Activated T-cell treated with anti-CD3 and anti-CD28 coated beads, Interleukin-2, amount 50 U/mL, for 24 hours (primary cell): ENCODE measurements around the gene HMCN1.
"Not testable (repeated sequence)": the region's sequence is repeated elsewhere in the genome, so short reads cannot be mapped to it uniquely, and the experiment has no call there.

ENCODE experiments used
- DNase-seq: peaks from one replicate; pipeline ENCODE4 v3.0.0-alpha.2; 2020
- H3K27ac Mint-ChIP-seq: 2 replicates; pipeline ENCODE4 v1.8.0; 2020; ENCODE audit warnings: mild to moderate bottlenecking, mixed read lengths
- H3K27me3 Mint-ChIP-seq: 2 replicates; pipeline ENCODE4 v1.8.0; 2020; ENCODE audit warnings: mixed read lengths
- H3K36me3 Mint-ChIP-seq: 2 replicates; pipeline ENCODE4 v1.8.0; 2020; ENCODE audit warnings: low read depth, mixed read lengths
- H3K4me1 Mint-ChIP-seq: 2 replicates; pipeline ENCODE4 v1.8.0; 2020; ENCODE audit warnings: low read depth, mixed read lengths
- H3K4me3 Mint-ChIP-seq: 2 replicates; pipeline ENCODE4 v1.8.0; 2020; ENCODE audit warnings: mild to moderate bottlenecking, moderate library complexity, mixed read lengths
- H3K9me3 Mint-ChIP-seq: 2 replicates; pipeline ENCODE4 v1.8.0; 2020; ENCODE audit warnings: mixed read lengths

The HMCN1 gene

GRCh38 chr1:186154651-186155050 lies 420.5 kb downstream of the HMCN1 start:
- H3K36me3 Mint-ChIP-seq, result no peaks in the 10 kb centered on the region
- H3K27me3 Mint-ChIP-seq, result peaks cover 8% of the 10 kb centered on the region
- no peak for DNase-seq
- no peak overlapping the region for H3K4me3 Mint-ChIP-seq
- no peaks in the 10 kb centered on the region for H3K4me1 Mint-ChIP-seq
- H3K27ac Mint-ChIP-seq, result no peak overlapping the region
- H3K9me3 Mint-ChIP-seq, result no peaks in the 10 kb centered on the region

DNA sequence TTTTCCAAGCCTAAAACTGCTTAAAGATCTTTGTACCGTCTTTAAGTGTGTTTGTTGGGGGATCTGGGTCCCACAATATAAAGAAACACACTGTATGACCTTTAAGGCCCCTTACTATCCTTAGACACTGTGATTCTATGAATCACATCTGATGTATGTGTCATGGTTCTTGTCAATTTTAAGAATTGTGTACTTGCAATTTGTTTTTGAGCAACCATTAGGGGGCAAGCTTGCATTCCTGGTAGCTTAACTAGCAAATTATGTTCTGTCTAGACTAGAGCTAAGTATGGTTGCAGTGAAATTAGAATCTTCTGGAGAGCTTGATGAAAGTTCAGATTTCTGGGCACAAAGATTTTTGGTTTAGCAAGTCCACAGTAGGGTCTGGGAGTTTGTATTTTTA lies 421.4 kb downstream of the HMCN1 start:
- Mint-ChIP-seq H3K4me1 (no peaks in the 10 kb centered on the region), H3K27me3 (peaks cover 8% of the 10 kb centered on the region), H3K4me3 (no peak overlapping the region), H3K27ac (no peak overlapping the region), H3K36me3 (no peaks in the 10 kb centered on the region), H3K9me3 (no peaks in the 10 kb centered on the region)
- no peak for DNase-seq

DNA sequence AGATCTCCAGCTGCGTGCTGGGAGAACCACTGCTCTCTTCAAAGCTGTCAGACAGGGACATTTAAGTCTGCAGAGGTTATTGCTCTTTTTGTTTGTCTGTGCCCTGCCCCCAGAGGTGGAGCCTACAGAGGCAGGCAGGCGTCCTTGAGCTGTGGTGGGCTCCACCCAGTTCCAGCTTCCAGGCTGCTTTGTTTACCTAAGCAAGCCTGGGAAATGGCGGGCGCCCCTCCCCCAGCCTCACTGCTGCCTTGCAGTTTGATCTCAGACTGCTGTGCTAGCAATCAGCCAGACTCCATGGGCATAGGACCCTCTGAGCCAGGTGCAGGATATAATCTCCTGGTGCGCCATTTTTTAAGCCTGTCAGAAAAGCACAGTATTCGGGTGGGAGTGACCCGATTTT lies 428.7 kb downstream of the HMCN1 start:
- H3K9me3 Mint-ChIP-seq, H3K4me3 Mint-ChIP-seq, H3K4me1 Mint-ChIP-seq, H3K27ac Mint-ChIP-seq, DNase-seq, H3K36me3 Mint-ChIP-seq: not testable (repeated sequence)
- peaks cover 29% of the 10 kb centered on the region for H3K27me3 Mint-ChIP-seq

DNA sequence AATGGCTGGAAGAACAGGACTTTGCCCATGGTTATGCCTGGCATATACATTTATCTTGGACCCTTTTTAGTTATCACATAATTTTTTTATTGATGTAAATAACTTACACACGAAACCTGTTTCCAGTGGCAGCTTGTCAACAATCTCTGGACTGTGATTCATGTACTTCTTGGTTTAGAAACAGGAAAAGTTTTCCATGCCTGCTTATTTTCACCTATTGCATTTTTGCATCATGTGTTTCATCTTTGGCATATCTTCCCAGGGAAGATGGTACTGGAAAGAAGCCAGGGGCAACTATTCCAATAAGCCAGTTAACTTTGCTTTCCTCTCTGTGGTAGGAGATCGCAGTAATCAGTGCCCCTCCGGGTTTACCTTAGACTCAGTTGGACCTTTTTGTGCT lies 430.6 kb downstream of the HMCN1 start:
- peaks cover 41% of the 10 kb centered on the region for H3K27me3 Mint-ChIP-seq
- H3K4me1 Mint-ChIP-seq, result no peaks in the 10 kb centered on the region
- DNase-seq, result no peak
- no peaks in the 10 kb centered on the region for H3K36me3 Mint-ChIP-seq
- no peak overlapping the region for H3K4me3 Mint-ChIP-seq
- H3K27ac Mint-ChIP-seq, result no peak overlapping the region
- H3K9me3 Mint-ChIP-seq, result peaks cover 6% of the 10 kb centered on the region

GRCh38 chr1:186165303-186165702 lies 431.1 kb downstream of the HMCN1 start:
- Mint-ChIP-seq H3K4me1 (no peaks in the 10 kb centered on the region), H3K27me3 (peaks cover 44% of the 10 kb centered on the region), H3K4me3 (no peak overlapping the region), H3K36me3 (no peaks in the 10 kb centered on the region), H3K9me3 (peaks cover 6% of the 10 kb centered on the region), H3K27ac (no peak overlapping the region)
- DNase-seq, result no peak

DNA sequence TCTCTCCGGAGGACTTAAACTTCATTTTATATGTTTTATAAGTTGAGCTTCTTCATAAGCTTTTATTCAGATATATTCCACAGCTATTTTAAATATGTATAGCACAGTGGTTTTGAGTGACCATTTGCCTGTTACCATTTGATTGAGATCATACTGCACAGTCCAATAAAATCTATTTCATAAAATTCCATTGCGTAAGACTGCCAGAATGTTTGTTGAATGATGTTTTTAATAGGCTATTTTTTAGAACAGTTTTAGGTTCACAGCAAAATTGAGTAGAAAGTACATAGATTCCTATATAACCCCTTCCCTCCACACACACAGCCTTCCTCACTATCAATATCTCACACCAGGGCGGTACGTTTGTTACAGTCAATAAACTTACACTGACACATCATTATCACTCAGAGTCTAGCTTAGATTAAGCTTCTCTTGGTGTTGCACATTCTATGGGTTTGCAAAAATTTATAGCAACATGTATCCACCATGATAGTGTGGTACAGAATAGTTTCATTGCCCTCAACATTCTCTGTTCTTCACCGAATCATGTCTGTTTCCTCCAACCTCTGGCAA lies 433.0 kb downstream of the HMCN1 start:
- Mint-ChIP-seq H3K4me1 (no peaks in the 10 kb centered on the region), H3K9me3 (peaks cover 6% of the 10 kb centered on the region), H3K36me3 (no peaks in the 10 kb centered on the region), H3K4me3 (no peak overlapping the region), H3K27ac (no peak overlapping the region), H3K27me3 (peaks cover 51% of the 10 kb centered on the region)
- DNase-seq, result no peak

DNA sequence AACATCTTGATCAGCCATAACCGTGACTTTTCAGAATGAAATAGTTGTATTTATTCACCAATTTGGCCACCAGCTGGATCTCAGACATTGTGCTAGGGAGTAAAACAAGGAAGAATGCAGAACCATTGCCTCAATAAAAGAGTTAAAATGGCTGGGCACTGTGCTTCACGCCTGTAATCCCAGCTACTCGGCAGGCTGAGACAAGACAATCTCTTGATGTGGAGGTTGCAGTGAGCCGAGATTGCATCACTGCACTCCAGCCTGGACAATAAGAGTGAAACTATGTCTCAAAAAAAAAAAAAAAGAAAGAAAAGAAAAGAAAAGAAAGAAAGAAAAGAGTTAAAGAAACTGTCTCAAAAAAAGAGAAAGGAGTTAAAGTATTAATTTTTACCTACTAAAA lies 441.4 kb downstream of the HMCN1 start:
- H3K4me1 Mint-ChIP-seq, result no peaks in the 10 kb centered on the region
- peaks cover 30% of the 10 kb centered on the region for H3K27me3 Mint-ChIP-seq
- no peak for DNase-seq
- H3K9me3 Mint-ChIP-seq, result no peaks in the 10 kb centered on the region
- H3K36me3 Mint-ChIP-seq, result no peaks in the 10 kb centered on the region
- no peak overlapping the region for H3K4me3 Mint-ChIP-seq
- no peak overlapping the region for H3K27ac Mint-ChIP-seq

- H3K36me3 Mint-ChIP-seq, result no peaks in the 10 kb centered on the region
- H3K9me3 Mint-ChIP-seq, result no peaks in the 10 kb centered on the region
- no peak for DNase-seq
- peaks cover 34% of the 10 kb centered on the region for H3K27me3 Mint-ChIP-seq
- H3K4me3 Mint-ChIP-seq, result no peak overlapping the region
- H3K4me1 Mint-ChIP-seq, result peaks cover 4% of the 10 kb centered on the region
- no peak overlapping the region for H3K27ac Mint-ChIP-seq
Observed at GRCh38 chr1:186178426-186179043, 444.3 kb downstream of the HMCN1 start.

DNA sequence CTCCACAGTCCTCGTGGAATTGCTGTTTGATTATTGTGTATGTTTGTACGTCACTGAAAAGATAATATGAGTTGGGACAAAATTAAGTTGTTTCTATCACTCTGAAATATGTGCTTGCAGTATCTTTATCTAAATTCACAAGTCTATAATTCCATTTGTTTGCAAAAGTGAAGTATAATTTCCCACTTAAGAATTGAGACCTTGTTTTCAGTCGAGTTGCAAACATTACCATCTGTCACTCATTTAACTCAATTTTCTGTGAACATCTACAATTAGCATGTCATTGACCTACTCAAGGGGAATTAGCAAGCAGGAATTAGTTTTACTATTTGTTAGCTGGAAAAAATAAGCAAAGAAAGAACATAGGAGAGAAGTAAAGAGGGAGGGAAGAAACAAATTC lies 445.0 kb downstream of the HMCN1 start:
- no peaks in the 10 kb centered on the region for H3K36me3 Mint-ChIP-seq
- DNase-seq, result no peak
- H3K27me3 Mint-ChIP-seq, result peaks cover 34% of the 10 kb centered on the region
- no peak overlapping the region for H3K4me3 Mint-ChIP-seq
- no peak overlapping the region for H3K27ac Mint-ChIP-seq
- no peaks in the 10 kb centered on the region for H3K9me3 Mint-ChIP-seq
- peaks cover 11% of the 10 kb centered on the region for H3K4me1 Mint-ChIP-seq

- Mint-ChIP-seq H3K27ac (peak overlapping the region; percentile 42), H3K27me3 (peaks cover 34% of the 10 kb centered on the region), H3K4me3 (no peak overlapping the region), H3K36me3 (no peaks in the 10 kb centered on the region), H3K4me1 (peaks cover 23% of the 10 kb centered on the region), H3K9me3 (no peaks in the 10 kb centered on the region)
- DNase-seq, result no peak
Observed at GRCh38 chr1:186183219-186183618, 449.0 kb downstream of the HMCN1 start.

GRCh38 chr1:186183970-186184628 lies 449.9 kb downstream of the HMCN1 start:
- H3K27ac Mint-ChIP-seq, result peak overlapping the region; percentile 42
- H3K4me1 Mint-ChIP-seq, result peaks cover 27% of the 10 kb centered on the region
- no peaks in the 10 kb centered on the region for H3K9me3 Mint-ChIP-seq
- no peak for DNase-seq
- H3K36me3 Mint-ChIP-seq, result no peaks in the 10 kb centered on the region
- no peak overlapping the region for H3K4me3 Mint-ChIP-seq
- peaks cover 33% of the 10 kb centered on the region for H3K27me3 Mint-ChIP-seq

DNA sequence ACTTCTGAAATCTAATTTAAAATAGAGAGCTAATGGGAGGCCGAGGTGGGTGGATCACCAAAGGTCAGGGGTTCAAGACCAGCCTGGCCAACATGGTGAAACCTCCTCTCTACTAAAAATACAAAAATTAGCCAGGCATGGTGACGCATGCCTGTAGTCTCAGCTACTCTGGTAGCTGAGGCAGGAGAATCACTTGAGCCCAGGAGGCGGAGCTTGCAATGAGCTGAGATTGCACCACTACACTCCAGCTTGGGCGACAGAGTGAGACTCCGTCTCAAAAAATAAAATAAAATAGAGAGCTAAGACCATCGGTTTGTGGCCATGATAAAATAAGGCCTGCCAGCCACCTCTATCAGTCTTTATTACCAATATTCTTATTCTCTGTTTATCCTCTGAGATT lies 452.1 kb downstream of the HMCN1 start:
- DNase-seq, H3K9me3 Mint-ChIP-seq, H3K27ac Mint-ChIP-seq, H3K36me3 Mint-ChIP-seq, H3K4me3 Mint-ChIP-seq: not testable (repeated sequence)
- Mint-ChIP-seq H3K4me1 (peaks cover 27% of the 10 kb centered on the region), H3K27me3 (peaks cover 33% of the 10 kb centered on the region)

- Mint-ChIP-seq H3K36me3 (no peaks in the 10 kb centered on the region), H3K27me3 (peaks cover 31% of the 10 kb centered on the region), H3K9me3 (no peaks in the 10 kb centered on the region), H3K4me3 (no peak overlapping the region), H3K4me1 (peaks cover 27% of the 10 kb centered on the region), H3K27ac (peak overlapping the region; percentile 57)
- DNase-seq, result no peak
Observed at GRCh38 chr1:186187601-186188000, 453.4 kb downstream of the HMCN1 start.

- Mint-ChIP-seq H3K4me1 (peaks cover 26% of the 10 kb centered on the region), H3K4me3 (no peak overlapping the region), H3K36me3 (no peaks in the 10 kb centered on the region), H3K27ac (peak overlapping the region; percentile 57), H3K9me3 (no peaks in the 10 kb centered on the region), H3K27me3 (peaks cover 31% of the 10 kb centered on the region)
- no peak for DNase-seq
Observed at GRCh38 chr1:186188004-186188539, 453.9 kb downstream of the HMCN1 start.

DNA sequence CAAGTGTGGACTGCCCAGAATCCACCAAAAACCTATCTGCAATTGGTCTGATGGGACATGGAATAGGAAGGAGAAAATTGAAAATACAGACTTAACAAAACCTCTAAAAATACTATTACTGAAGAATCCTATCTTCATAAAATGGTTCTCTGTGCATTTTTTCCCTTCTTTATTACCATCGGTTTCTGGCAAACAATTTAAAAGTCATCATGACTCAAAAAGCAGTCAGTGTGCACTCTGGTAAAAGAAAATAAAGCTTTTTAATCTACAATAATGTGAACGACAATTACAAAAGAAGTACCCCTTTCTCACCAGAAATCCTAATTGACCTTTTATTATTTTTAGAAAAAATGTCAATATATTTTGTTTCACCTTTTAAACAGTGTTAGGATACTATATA lies 454.5 kb downstream of the HMCN1 start:
- Mint-ChIP-seq H3K27ac (no peak overlapping the region), H3K4me1 (peaks cover 20% of the 10 kb centered on the region), H3K9me3 (no peaks in the 10 kb centered on the region), H3K4me3 (no peak overlapping the region), H3K27me3 (peaks cover 36% of the 10 kb centered on the region), H3K36me3 (no peaks in the 10 kb centered on the region)
- DNase-seq, result no peak
